GM12878 (cell line): ENCODE data around the gene TRMU. TPM values are rescaled to one million over a fixed set of nuclear protein-coding genes. Genes with fewer than 3 reads are reported as not detected.

Experiments
- ATAC-seq: fragments of 200-7000 bp; cut with Tn5 transposase; 3 replicates; pipeline ENCODE4 v1.9.1; 2020; ENCODE audit warnings: mild to moderate bottlenecking, moderate library complexity
- BruUV-seq: library from RNA; stranded (reverse); fragments of 400-500 nt; replicated peaks from 2 replicates; lab custom pipeline; 2021; lab: Mats Ljungman, UMichigan
- CTCF ChIA-PET: fragments of 300-600 bp; sonication (Branson Sonifier 250); formaldehyde crosslinking; extraction: SDS; loops from one replicate; lab custom pipeline; 2021; ENCODE audit warnings: inconsistent platforms; lab: Yijun Ruan, JAX
- POLR2A ChIA-PET: fragments of 350-600 bp; formaldehyde crosslinking; extraction: SDS; loops from one replicate; lab custom pipeline; 2021; ENCODE audit warnings: inconsistent platforms; lab: Charles Lee
- RAD21 ChIA-PET: fragments of 300-600 bp; sonication (Branson Sonifier 250); formaldehyde crosslinking; loops from one replicate; lab custom pipeline; 2023; ENCODE audit warnings: antibody characterized with exemption; ENCODE audit not compliant: unreplicated experiment; lab: Charles Lee
- SMC1A ChIA-PET: fragments of 300-600 bp; sonication (Branson Sonifier 250); formaldehyde crosslinking; loops from one replicate; lab custom pipeline; 2023; ENCODE audit not compliant: unreplicated experiment, uncharacterized antibody; lab: Charles Lee
- DNase-seq: peaks from one replicate; pipeline ENCODE4 v3.0.0-alpha.2; 2011; ENCODE audit warnings: low read depth, low spot score
- FAIRE-seq: peaks from 3 replicates; lab custom pipeline; 2011; peaks lifted over from hg19 to GRCh38; lab: Jason Lieb, UNC
- H2AFZ ChIP-seq: 2 replicates; pipeline ENCODE4 v1.6.0; 2011; ENCODE audit warnings: low read depth, low read length, control low read depth; ENCODE audit not compliant: control insufficient read depth
- H3K27ac ChIP-seq: 2 replicates; pipeline ENCODE4 v1.5.1; 2011; ENCODE audit warnings: control low read depth; ENCODE audit not compliant: control insufficient read depth, insufficient read depth
- H3K27me3 ChIP-seq, 2 experiments: replicated peaks in 1 of 2; 2 replicates each; pipeline versions ENCODE4 v1.6.0 to v1.6.1; 2011; ENCODE audit warnings: low read length in 1 of 2; ENCODE audit not compliant: control insufficient read depth in 2 of 2, insufficient read depth in 2 of 2
- H3K36me3 ChIP-seq, 2 experiments: 2 replicates each; pipeline ENCODE4 v1.5.1; 2011; ENCODE audit warnings: low read length in 1 of 2; ENCODE audit not compliant: control insufficient read depth in 2 of 2, insufficient read depth in 2 of 2
- H3K4me1 ChIP-seq: 2 replicates; pipeline ENCODE4 v1.6.1; 2011; ENCODE audit warnings: mild to moderate bottlenecking, low read length, moderate library complexity, mixed read lengths; ENCODE audit not compliant: control insufficient read depth, insufficient read depth
- H3K4me2 ChIP-seq: 2 replicates; pipeline ENCODE4 v1.6.0; 2011; ENCODE audit warnings: control low read depth; ENCODE audit not compliant: control insufficient read depth, insufficient read depth
- H3K4me3 ChIP-seq: fragments of 200-600 bp; sonication (generic); 2 replicates; pipeline ENCODE4 v1.5.1; 2016
- H3K79me2 ChIP-seq: 2 replicates; pipeline ENCODE4 v1.6.0; 2011; ENCODE audit warnings: low read length; ENCODE audit not compliant: control insufficient read depth, insufficient read depth
- H3K9ac ChIP-seq: 2 replicates; pipeline ENCODE4 v1.8.0; 2011; ENCODE audit warnings: low read length, control low read depth, mixed read lengths; ENCODE audit not compliant: control insufficient read depth, insufficient read depth
- H3K9me3 ChIP-seq: replicated peaks from 3 replicates; pipeline ENCODE4 v1.5.1; 2011; ENCODE audit warnings: mild to moderate bottlenecking, low read length; ENCODE audit not compliant: control insufficient read depth, insufficient read depth
- H4K20me1 ChIP-seq: 2 replicates; pipeline ENCODE4 v1.6.0; 2011; ENCODE audit not compliant: control insufficient read depth, insufficient read depth
- CBFB ChIP-seq: IDR thresholded peaks from 2 replicates; pipeline ENCODE4 v1.6.1; 2016; ENCODE audit warnings: antibody characterized with exemption, low read depth
- EZH2 ChIP-seq: IDR thresholded peaks from 2 replicates; pipeline ENCODE4 v1.6.1; 2012; ENCODE audit warnings: low read depth, mild to moderate bottlenecking, control low read depth, inconsistent platforms, low read length, borderline replicate concordance; ENCODE audit not compliant: control insufficient read depth
- HCFC1 ChIP-seq: fragments of 150-350 bp; IDR thresholded peaks from 2 replicates; pipeline ENCODE4 v1.6.1; 2014; ENCODE audit warnings: low read length
- KAT2A ChIP-seq: conservative IDR thresholded peaks from 2 replicates; pipeline ENCODE4 v1.6.1; 2011; ENCODE audit warnings: low read depth, low read length; ENCODE audit not compliant: control insufficient read depth
- TCF3 ChIP-seq: IDR thresholded peaks from 2 replicates; pipeline ENCODE4 v1.6.1; 2012; ENCODE audit warnings: low read depth, mild to moderate bottlenecking, low read length, borderline replicate concordance; ENCODE audit not compliant: insufficient read depth
- WGBS: methylation state at CpG from one replicate; pipeline ENCODE4 v1.1.6; 2016; ENCODE audit warnings: low lambda C conversion rate; ENCODE audit not compliant: insufficient replicate concordance, insufficient coverage; ENCODE audit errors: missing lambda C conversion rate; 5-methylcytosine and 5-hydroxymethylcytosine counted together
- in situ Hi-C: fragments of 300-500 bp; cut with MboI; formaldehyde crosslinking; loops from 9 replicates; pipeline ENCODE4 v1.14.3; 2018; ENCODE audit warnings: mixed read lengths
- intact Hi-C: fragments of 100-400 bp; cut with micrococcal nuclease; formaldehyde crosslinking; loops from one replicate; pipeline ENCODE4 v1.14.2; 2022; ENCODE audit not compliant: unreplicated experiment
- polyA plus RNA-seq, 11 experiments: library from polyadenylated mRNA; depleted of rRNA in 4 of 11; unstranded in 6 of 11; stranded (reverse) in 5 of 11; fragments of >200 nt; fragmentation: Nextera tagmentation in 4 of 11; fragmentation: Illumina TruSeq in 1 of 11; extraction: Ambion mirVana in 4 of 11; extraction: Trizol in 1 of 11; gene quantifications; 1 replicate in 1 of 11; 2 replicates in 10 of 11; pipeline versions ENCODE4 v1.2.1 to v1.2.3, GENCODE V29; 2011 to 2016; ENCODE audit warnings: inconsistent platforms in 2 of 11, missing spikeins in 2 of 11, low read depth in 1 of 11
- total RNA-seq, 4 experiments: library from RNA; depleted of rRNA in 3 of 4; stranded (reverse); fragments of >200 nt in 3 of 4; fragmentation: Illumina TruSeq in 1 of 4; extraction: Trizol in 1 of 4; gene quantifications; 2 replicates each; pipeline versions ENCODE4 v1.2.1 to v1.2.3, GENCODE V29; 2013 to 2021
- TF ChIP-seq, protein P1 (sequence below): fragments of 450-650 bp; IDR thresholded peaks from 2 replicates; pipeline ENCODE4 v1.6.1; 2017; ENCODE audit warnings: mild to moderate bottlenecking, moderate library complexity

The TRMU gene
- total and polyA plus RNA-seq, 10 of the 15 experiments (the other 5 are each of a cell fraction or from before 2014, with no cell fraction given): 3.5 to 57.0 (median 44.0) TPM

DNA sequence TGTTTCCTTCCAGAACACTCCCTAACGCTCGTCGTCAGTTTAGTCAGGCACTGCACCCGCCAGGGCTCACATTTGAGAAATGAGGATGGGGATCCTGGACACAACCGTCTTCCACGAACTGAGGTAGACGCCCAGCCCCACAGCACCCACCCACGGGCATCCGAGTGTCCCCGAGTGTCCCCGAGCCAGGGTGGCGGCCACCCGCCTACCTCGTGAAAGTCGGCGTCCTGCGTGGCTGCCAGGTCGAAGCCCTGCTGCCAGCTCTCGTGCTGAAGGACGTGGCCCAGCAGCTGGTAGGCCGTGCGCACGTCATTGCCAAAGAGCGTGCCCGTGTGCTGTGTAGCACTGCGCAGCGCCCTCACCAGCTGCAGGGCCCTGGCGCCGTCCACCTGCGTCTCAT is 53.6 kb downstream of the TRMU start:
- ATAC-seq (no peak), DNase-seq (no peak), FAIRE-seq (no peak)
- Histone ChIP-seq H3K27me3 (no peaks in the 10 kb centered on the region; a peak in 1 of 4 replicates), H4K20me1 (no peaks in the 10 kb centered on the region), H3K9me3 (no peaks in the 10 kb centered on the region), H3K4me2 (no peak overlapping the region), H3K4me1 (no peaks in the 10 kb centered on the region), H3K9ac (no peak overlapping the region), H3K27ac (no peak overlapping the region), H2AFZ (no peak overlapping the region), H3K36me3 (no peaks in the 10 kb centered on the region), H3K4me3 (no peak overlapping the region), H3K79me2 (no peaks in the 10 kb centered on the region)
- SMC1A ChIA-PET: no interaction called here
- CTCF ChIA-PET: no interaction called here
- no TSS peak for BruUV-seq
- in situ Hi-C loops (no loop called here), intact Hi-C loops (no loop called here)
- RAD21 ChIA-PET: no interaction called here
- POLR2A ChIA-PET: no interaction called here
- TF ChIP-seq TCF3 (0 out of 2 replicates have a peak, but pooled peaks have one; percentile 43), CBFB (no peak)
- WGBS: 52% methylated on average over 25 of the region's 30 CpGs

DNA sequence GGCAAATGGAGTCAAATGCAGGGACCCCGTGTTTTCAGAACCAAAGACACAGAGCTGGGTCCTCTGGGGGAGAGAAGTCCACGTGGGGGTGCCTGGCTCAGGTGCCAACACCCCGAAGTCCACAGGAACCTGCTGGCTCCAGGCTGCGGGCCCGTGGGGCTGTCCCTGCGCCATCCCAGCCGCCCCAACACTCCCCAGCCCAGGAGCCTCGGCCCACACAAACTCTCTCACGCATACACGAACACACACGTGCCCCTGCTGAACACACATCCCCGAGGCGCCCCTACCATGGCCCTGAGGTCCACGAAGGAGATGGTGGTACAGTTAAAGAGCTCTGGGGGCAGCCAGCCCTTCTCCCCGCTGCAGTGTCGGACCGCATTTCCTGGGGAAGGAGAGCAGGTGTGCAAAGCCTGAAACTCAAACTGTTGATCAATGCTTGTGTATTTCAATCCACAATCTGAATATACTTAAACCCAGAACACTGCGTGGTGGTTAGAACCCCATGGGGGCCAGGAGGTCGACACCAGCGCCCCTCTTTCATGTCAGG is 54.7 kb downstream of the TRMU start:
- in situ Hi-C loops: no loop called here
- no TSS peak for BruUV-seq
- RAD21 ChIA-PET: no interaction called here
- no peak for ATAC-seq
- 13% methylated on average over 20 of the region's 20 CpGs for WGBS
- Histone ChIP-seq H2AFZ (no peak overlapping the region), H3K79me2 (no peaks in the 10 kb centered on the region), H4K20me1 (no peaks in the 10 kb centered on the region), H3K27me3 (no peaks in the 10 kb centered on the region; a peak in 1 of 4 replicates), H3K4me2 (no peak overlapping the region), H3K27ac (no peak overlapping the region), H3K9me3 (no peaks in the 10 kb centered on the region), H3K4me1 (no peaks in the 10 kb centered on the region), H3K4me3 (no peak overlapping the region), H3K9ac (no peak overlapping the region), H3K36me3 (no peaks in the 10 kb centered on the region)
- SMC1A ChIA-PET: no interaction called here
- DNase-seq: no peak
- POLR2A ChIA-PET: no interaction called here
- CTCF ChIA-PET: interaction anchor here (0.6 kb wide), 1 partner anchor 23 kb away, joined by 3 read pairs; no protein-coding TSS in a partner anchor
- no peak for TF ChIP-seq EZH2
- TF ChIP-seq, protein P1, sequence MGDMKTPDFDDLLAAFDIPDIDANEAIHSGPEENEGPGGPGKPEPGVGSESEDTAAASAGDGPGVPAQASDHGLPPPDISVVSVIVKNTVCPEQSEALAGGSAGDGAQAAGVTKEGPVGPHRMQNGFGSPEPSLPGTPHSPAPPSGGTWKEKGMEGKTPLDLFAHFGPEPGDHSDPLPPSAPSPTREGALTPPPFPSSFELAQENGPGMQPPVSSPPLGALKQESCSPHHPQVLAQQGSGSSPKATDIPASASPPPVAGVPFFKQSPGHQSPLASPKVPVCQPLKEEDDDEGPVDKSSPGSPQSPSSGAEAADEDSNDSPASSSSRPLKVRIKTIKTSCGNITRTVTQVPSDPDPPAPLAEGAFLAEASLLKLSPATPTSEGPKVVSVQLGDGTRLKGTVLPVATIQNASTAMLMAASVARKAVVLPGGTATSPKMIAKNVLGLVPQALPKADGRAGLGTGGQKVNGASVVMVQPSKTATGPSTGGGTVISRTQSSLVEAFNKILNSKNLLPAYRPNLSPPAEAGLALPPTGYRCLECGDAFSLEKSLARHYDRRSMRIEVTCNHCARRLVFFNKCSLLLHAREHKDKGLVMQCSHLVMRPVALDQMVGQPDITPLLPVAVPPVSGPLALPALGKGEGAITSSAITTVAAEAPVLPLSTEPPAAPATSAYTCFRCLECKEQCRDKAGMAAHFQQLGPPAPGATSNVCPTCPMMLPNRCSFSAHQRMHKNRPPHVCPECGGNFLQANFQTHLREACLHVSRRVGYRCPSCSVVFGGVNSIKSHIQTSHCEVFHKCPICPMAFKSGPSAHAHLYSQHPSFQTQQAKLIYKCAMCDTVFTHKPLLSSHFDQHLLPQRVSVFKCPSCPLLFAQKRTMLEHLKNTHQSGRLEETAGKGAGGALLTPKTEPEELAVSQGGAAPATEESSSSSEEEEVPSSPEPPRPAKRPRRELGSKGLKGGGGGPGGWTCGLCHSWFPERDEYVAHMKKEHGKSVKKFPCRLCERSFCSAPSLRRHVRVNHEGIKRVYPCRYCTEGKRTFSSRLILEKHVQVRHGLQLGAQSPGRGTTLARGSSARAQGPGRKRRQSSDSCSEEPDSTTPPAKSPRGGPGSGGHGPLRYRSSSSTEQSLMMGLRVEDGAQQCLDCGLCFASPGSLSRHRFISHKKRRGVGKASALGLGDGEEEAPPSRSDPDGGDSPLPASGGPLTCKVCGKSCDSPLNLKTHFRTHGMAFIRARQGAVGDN: no peak
- TF ChIP-seq KAT2A: no peak
- TF ChIP-seq HCFC1: no peak
- intact Hi-C loops: no loop called here
- no peak for FAIRE-seq
